HepG2 (cell line): ENCODE results near the gene KCTD15. TPM values are rescaled to one million over a fixed set of nuclear protein-coding genes. Genes with fewer than 3 reads are reported as not detected.

Experiments
- CREB1 ChIP-seq, 2 experiments: fragments of 450-650 bp in 1 of 2; IDR thresholded peaks; 2 replicates each; pipeline ENCODE4 v1.6.1; 2016 to 2017; ENCODE audit warnings: control low read depth in 1 of 2, mild to moderate bottlenecking in 1 of 2, missing compliant biosample characterization in 1 of 2, missing genetic modification characterization in 1 of 2
- ELF3 ChIP-seq: IDR thresholded peaks from 2 replicates; pipeline ENCODE4 v1.6.1; 2016; ENCODE audit warnings: missing genetic modification reagents, missing compliant biosample characterization
- HNRNPL ChIP-seq: fragments of 200-400 bp; formaldehyde crosslinking; IDR thresholded peaks from 2 replicates; pipeline ENCODE4 v1.6.1; 2017; ENCODE audit warnings: mild to moderate bottlenecking, low read depth, low read length
- RELA ChIP-seq: sonication (generic); formaldehyde crosslinking; IDR thresholded peaks from 2 replicates; pipeline ENCODE4 v1.4.0; 2020; ENCODE audit warnings: missing genetic modification reagents
- XRCC5 ChIP-seq: fragments of 200-400 bp; formaldehyde crosslinking; optimal IDR thresholded peaks from 2 replicates; pipeline ENCODE3; 2017; ENCODE audit warnings: mild to moderate bottlenecking, low read length
- polyA plus RNA-seq, 8 experiments: library from polyadenylated mRNA; depleted of rRNA in 3 of 8; stranded (reverse) in 7 of 8; unstranded in 1 of 8; fragments of >200 nt; fragmentation: Illumina TruSeq in 4 of 8; extraction: Trizol in 4 of 8; gene quantifications; 2 replicates each; pipeline versions ENCODE4 v1.2.1 to v1.2.3, GENCODE V29; 2011 to 2016; ENCODE audit warnings: low read depth in 4 of 8, missing spikeins in 1 of 8, mixed read lengths in 1 of 8; ENCODE audit not compliant: insufficient read depth in 1 of 8
- total RNA-seq, 5 experiments: library from RNA; depleted of rRNA; stranded (reverse); fragments of >200 nt; fragmentation: Illumina TruSeq; extraction: Trizol; gene quantifications; 2 replicates each; pipeline ENCODE4 v1.2.3, GENCODE V29; 2016; ENCODE audit warnings: low read depth in 1 of 5
- TF ChIP-seq, protein P1 (sequence below): sonication (generic); formaldehyde crosslinking; conservative IDR thresholded peaks from 2 replicates; pipeline ENCODE4 v1.4.0; 2020; ENCODE audit warnings: mild to moderate bottlenecking, missing genetic modification reagents, moderate library complexity
- TF ChIP-seq, protein P2 (sequence below): sonication (generic); formaldehyde crosslinking; IDR thresholded peaks from 2 replicates; pipeline ENCODE4 v1.4.0; 2020; ENCODE audit warnings: missing genetic modification reagents
- TF ChIP-seq, protein P3 (sequence below): sonication (generic); formaldehyde crosslinking; IDR thresholded peaks from 2 replicates; pipeline ENCODE4 v1.5.1; 2020; ENCODE audit warnings: mild to moderate bottlenecking, missing genetic modification reagents, moderate library complexity
- TF ChIP-seq, protein P4 (sequence below): sonication (generic); formaldehyde crosslinking; IDR thresholded peaks from 2 replicates; pipeline ENCODE4 v1.8.1; 2023; ENCODE audit warnings: mild to moderate bottlenecking, missing genetic modification reagents
- TF ChIP-seq, protein P5 (sequence below): sonication (generic); formaldehyde crosslinking; IDR thresholded peaks from 2 replicates; pipeline ENCODE4 v1.9.0; 2021; ENCODE audit warnings: missing genetic modification reagents, mild to moderate bottlenecking, borderline replicate concordance
- TF ChIP-seq, protein P6 (sequence below): sonication (generic); formaldehyde crosslinking; IDR thresholded peaks from 2 replicates; pipeline ENCODE4 v1.5.1; 2020; ENCODE audit warnings: mild to moderate bottlenecking, missing genetic modification reagents, moderate library complexity

KCTD15 gene
- total and polyA plus RNA-seq, 2 of the 13 experiments (the other 11 are each of a cell fraction or from before 2014, with no cell fraction given): 13.2 to 16.7 TPM

DNA sequence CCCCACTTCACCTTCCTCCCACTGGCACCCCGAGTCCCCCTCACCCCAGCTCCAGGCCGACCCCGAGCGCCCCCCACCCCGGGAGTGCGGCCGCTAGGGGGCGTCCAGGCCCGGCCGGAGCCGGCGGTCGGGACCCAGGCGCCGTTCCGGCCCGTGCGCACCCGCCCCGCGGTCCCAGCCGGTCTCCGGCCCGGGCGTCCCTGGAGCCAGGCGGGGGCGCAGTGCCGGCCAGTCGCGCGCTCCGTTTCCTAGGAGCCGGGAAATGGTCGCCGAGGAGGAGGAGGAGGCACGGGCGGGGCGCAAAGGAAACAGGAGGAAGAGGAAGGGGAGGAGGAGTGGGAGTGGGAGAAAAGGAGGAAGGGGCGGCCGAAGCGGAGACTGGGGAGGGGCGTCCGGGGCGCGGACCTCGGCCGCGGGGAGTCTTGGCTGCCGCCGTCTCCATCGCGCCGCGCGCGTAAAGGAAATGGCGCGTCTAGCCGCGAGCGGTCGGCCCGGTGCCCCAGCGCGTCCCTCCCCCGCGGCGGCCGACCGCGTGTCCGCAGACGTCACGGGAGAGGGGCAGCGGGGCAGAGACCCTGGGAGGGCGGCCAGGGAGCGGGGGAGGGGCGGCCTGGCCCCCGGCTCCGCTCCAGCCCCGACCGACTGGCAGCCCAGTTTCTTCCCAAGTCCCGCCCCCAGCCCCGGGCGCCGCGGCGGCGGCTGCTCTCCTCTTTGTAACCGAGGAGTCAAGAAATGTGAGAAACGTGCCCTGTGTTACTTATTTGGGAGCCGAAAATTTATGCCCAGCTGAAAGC, 1.1 kb upstream of the KCTD15 start (continued):
- TF ChIP-seq, protein P1, sequence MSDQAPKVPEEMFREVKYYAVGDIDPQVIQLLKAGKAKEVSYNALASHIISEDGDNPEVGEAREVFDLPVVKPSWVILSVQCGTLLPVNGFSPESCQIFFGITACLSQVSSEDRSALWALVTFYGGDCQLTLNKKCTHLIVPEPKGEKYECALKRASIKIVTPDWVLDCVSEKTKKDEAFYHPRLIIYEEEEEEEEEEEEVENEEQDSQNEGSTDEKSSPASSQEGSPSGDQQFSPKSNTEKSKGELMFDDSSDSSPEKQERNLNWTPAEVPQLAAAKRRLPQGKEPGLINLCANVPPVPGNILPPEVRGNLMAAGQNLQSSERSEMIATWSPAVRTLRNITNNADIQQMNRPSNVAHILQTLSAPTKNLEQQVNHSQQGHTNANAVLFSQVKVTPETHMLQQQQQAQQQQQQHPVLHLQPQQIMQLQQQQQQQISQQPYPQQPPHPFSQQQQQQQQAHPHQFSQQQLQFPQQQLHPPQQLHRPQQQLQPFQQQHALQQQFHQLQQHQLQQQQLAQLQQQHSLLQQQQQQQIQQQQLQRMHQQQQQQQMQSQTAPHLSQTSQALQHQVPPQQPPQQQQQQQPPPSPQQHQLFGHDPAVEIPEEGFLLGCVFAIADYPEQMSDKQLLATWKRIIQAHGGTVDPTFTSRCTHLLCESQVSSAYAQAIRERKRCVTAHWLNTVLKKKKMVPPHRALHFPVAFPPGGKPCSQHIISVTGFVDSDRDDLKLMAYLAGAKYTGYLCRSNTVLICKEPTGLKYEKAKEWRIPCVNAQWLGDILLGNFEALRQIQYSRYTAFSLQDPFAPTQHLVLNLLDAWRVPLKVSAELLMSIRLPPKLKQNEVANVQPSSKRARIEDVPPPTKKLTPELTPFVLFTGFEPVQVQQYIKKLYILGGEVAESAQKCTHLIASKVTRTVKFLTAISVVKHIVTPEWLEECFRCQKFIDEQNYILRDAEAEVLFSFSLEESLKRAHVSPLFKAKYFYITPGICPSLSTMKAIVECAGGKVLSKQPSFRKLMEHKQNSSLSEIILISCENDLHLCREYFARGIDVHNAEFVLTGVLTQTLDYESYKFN (CRISPR knock-in tag): 0 out of 2 replicates have a peak, but pooled peaks have one; percentile 23
- TF ChIP-seq CREB1 (IDR thresholded peaks at IDR 0.05) (peak; percentile 27; the same call in 1 of the 2 replicates), CREB1 (CRISPR knock-in tag; IDR thresholded peaks at IDR 0.05) (no peak), RELA (no peak), ELF3 (CRISPR knock-in tag) (peak; percentile 19; the same call in 1 of the 2 replicates), XRCC5 (peak; percentile 80), HNRNPL (no peak)
- TF ChIP-seq, protein P2, sequence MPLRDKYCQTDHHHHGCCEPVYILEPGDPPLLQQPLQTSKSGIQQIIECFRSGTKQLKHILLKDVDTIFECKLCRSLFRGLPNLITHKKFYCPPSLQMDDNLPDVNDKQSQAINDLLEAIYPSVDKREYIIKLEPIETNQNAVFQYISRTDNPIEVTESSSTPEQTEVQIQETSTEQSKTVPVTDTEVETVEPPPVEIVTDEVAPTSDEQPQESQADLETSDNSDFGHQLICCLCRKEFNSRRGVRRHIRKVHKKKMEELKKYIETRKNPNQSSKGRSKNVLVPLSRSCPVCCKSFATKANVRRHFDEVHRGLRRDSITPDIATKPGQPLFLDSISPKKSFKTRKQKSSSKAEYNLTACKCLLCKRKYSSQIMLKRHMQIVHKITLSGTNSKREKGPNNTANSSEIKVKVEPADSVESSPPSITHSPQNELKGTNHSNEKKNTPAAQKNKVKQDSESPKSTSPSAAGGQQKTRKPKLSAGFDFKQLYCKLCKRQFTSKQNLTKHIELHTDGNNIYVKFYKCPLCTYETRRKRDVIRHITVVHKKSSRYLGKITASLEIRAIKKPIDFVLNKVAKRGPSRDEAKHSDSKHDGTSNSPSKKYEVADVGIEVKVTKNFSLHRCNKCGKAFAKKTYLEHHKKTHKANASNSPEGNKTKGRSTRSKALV (CRISPR knock-in tag): peak; percentile 82
- TF ChIP-seq, protein P3, sequence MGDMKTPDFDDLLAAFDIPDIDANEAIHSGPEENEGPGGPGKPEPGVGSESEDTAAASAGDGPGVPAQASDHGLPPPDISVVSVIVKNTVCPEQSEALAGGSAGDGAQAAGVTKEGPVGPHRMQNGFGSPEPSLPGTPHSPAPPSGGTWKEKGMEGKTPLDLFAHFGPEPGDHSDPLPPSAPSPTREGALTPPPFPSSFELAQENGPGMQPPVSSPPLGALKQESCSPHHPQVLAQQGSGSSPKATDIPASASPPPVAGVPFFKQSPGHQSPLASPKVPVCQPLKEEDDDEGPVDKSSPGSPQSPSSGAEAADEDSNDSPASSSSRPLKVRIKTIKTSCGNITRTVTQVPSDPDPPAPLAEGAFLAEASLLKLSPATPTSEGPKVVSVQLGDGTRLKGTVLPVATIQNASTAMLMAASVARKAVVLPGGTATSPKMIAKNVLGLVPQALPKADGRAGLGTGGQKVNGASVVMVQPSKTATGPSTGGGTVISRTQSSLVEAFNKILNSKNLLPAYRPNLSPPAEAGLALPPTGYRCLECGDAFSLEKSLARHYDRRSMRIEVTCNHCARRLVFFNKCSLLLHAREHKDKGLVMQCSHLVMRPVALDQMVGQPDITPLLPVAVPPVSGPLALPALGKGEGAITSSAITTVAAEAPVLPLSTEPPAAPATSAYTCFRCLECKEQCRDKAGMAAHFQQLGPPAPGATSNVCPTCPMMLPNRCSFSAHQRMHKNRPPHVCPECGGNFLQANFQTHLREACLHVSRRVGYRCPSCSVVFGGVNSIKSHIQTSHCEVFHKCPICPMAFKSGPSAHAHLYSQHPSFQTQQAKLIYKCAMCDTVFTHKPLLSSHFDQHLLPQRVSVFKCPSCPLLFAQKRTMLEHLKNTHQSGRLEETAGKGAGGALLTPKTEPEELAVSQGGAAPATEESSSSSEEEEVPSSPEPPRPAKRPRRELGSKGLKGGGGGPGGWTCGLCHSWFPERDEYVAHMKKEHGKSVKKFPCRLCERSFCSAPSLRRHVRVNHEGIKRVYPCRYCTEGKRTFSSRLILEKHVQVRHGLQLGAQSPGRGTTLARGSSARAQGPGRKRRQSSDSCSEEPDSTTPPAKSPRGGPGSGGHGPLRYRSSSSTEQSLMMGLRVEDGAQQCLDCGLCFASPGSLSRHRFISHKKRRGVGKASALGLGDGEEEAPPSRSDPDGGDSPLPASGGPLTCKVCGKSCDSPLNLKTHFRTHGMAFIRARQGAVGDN (CRISPR knock-in tag): peak; percentile 73
- TF ChIP-seq, protein P4, sequence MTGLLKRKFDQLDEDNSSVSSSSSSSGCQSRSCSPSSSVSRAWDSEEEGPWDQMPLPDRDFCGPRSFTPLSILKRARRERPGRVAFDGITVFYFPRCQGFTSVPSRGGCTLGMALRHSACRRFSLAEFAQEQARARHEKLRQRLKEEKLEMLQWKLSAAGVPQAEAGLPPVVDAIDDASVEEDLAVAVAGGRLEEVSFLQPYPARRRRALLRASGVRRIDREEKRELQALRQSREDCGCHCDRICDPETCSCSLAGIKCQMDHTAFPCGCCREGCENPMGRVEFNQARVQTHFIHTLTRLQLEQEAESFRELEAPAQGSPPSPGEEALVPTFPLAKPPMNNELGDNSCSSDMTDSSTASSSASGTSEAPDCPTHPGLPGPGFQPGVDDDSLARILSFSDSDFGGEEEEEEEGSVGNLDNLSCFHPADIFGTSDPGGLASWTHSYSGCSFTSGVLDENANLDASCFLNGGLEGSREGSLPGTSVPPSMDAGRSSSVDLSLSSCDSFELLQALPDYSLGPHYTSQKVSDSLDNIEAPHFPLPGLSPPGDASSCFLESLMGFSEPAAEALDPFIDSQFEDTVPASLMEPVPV: peak; percentile 58; the same call in 1 of the 2 replicates
- TF ChIP-seq, protein P5, sequence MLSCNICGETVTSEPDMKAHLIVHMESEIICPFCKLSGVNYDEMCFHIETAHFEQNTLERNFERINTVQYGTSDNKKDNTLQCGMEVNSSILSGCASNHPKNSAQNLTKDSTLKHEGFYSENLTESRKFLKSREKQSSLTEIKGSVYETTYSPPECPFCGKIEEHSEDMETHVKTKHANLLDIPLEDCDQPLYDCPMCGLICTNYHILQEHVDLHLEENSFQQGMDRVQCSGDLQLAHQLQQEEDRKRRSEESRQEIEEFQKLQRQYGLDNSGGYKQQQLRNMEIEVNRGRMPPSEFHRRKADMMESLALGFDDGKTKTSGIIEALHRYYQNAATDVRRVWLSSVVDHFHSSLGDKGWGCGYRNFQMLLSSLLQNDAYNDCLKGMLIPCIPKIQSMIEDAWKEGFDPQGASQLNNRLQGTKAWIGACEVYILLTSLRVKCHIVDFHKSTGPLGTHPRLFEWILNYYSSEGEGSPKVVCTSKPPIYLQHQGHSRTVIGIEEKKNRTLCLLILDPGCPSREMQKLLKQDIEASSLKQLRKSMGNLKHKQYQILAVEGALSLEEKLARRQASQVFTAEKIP: no peak
- TF ChIP-seq, protein P6, sequence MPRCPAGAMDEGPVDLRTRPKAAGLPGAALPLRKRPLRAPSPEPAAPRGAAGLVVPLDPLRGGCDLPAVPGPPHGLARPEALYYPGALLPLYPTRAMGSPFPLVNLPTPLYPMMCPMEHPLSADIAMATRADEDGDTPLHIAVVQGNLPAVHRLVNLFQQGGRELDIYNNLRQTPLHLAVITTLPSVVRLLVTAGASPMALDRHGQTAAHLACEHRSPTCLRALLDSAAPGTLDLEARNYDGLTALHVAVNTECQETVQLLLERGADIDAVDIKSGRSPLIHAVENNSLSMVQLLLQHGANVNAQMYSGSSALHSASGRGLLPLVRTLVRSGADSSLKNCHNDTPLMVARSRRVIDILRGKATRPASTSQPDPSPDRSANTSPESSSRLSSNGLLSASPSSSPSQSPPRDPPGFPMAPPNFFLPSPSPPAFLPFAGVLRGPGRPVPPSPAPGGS (CRISPR knock-in tag): peak; percentile 55; the same call in 1 of the 2 replicates
